K562 (cell line): ENCODE results near the gene ALS2. TPM values are rescaled to one million over a fixed set of nuclear protein-coding genes. Genes with fewer than 3 reads are reported as not detected.

Experiments used
- ATAC-seq: fragments of 200-7000 bp; cut with Tn5 transposase; 3 replicates; pipeline ENCODE4 v1.9.1; 2020; ENCODE audit warnings: moderate library complexity
- BruUV-seq: library from RNA; stranded (reverse); fragments of 400-500 nt; replicated peaks from 2 replicates; lab custom pipeline; 2021; lab: Mats Ljungman, UMichigan
- CTCF ChIA-PET: fragments of 300-600 bp; formaldehyde crosslinking; extraction: SDS; loops from one replicate; lab custom pipeline; 2021; ENCODE audit warnings: low intra/inter-chr PET ratio; lab: Yijun Ruan, JAX
- POLR2A ChIA-PET: fragments of 300-600, 350-650 bp; sonication (Branson Sonifier 250); formaldehyde crosslinking; extraction: SDS; loops from one replicate; lab custom pipeline; 2021; ENCODE audit warnings: antibody characterized with exemption, inconsistent platforms; lab: Yijun Ruan, JAX
- DNase-seq, 4 experiments: peaks; one replicate each; pipeline versions ENCODE4 v3.0.0 to v3.0.0-alpha.2; 2011 to 2018; ENCODE audit warnings: low spot score in 3 of 4, mixed read lengths in 3 of 4; ENCODE audit errors: extremely low read depth in 1 of 4
- FAIRE-seq: peaks from 2 replicates; lab custom pipeline; 2011; peaks lifted over from hg19 to GRCh38; lab: Jason Lieb, UNC
- H2AFZ ChIP-seq: 2 replicates; pipeline ENCODE4 v1.6.0; 2011; ENCODE audit warnings: low read depth, low read length, control low read depth, inconsistent platforms
- H3K27ac ChIP-seq: fragments of 200-600 bp; 3 replicates; pipeline ENCODE4 v1.8.0; 2011; ENCODE audit warnings: low read depth, mild to moderate bottlenecking, control low read depth, inconsistent platforms, low read length, moderate library complexity, mixed read lengths; ENCODE audit errors: extremely low read depth
- H3K27me3 ChIP-seq, 2 experiments: fragments of 300-600 bp in 1 of 2; 2 replicates in 1 of 2; 3 replicates in 1 of 2; pipeline versions ENCODE4 v1.6.0 to v1.8.0; 2011; ENCODE audit warnings: inconsistent platforms in 2 of 2, low read length in 2 of 2, mild to moderate bottlenecking in 1 of 2, mixed read lengths in 1 of 2, moderate library complexity in 1 of 2; ENCODE audit not compliant: control insufficient read depth in 2 of 2, insufficient read depth in 2 of 2
- H3K36me3 ChIP-seq: fragments of 300-600 bp; 3 replicates; pipeline ENCODE4 v1.8.0; 2011; ENCODE audit warnings: mild to moderate bottlenecking, low read length, inconsistent platforms; ENCODE audit not compliant: control insufficient read depth, insufficient read depth
- H3K4me1 ChIP-seq, 2 experiments: fragments of 200-600 bp in 1 of 2; replicated peaks in 1 of 2; 2 replicates in 1 of 2; 3 replicates in 1 of 2; pipeline versions ENCODE4 v1.5.1 to v1.8.0; 2011; ENCODE audit warnings: inconsistent platforms in 2 of 2, low read length in 2 of 2, mild to moderate bottlenecking in 1 of 2, mixed read lengths in 1 of 2, moderate library complexity in 1 of 2; ENCODE audit not compliant: control insufficient read depth in 2 of 2, insufficient read depth in 2 of 2
- H3K4me2 ChIP-seq: 2 replicates; pipeline ENCODE4 v1.6.1; 2011; ENCODE audit warnings: low read length, control low read depth, inconsistent platforms, mixed read lengths; ENCODE audit not compliant: insufficient read depth
- H3K4me3 ChIP-seq: fragments of 200-600 bp; sonication (generic), shearing (Covaris generic); 2 replicates; pipeline ENCODE4 v1.5.1; 2016; ENCODE audit warnings: control low read depth, inconsistent platforms
- H3K79me2 ChIP-seq: fragments of 200-600 bp; 3 replicates; pipeline ENCODE4 v1.8.0; 2011; ENCODE audit warnings: low read length, inconsistent platforms; ENCODE audit not compliant: control insufficient read depth, insufficient read depth
- H3K9ac ChIP-seq, 2 experiments: 2 replicates each; pipeline versions ENCODE4 v1.6.0 to v1.6.1; 2011; ENCODE audit warnings: low read depth in 2 of 2, low read length in 2 of 2, control low read depth in 1 of 2, inconsistent platforms in 1 of 2, mild to moderate bottlenecking in 1 of 2, mixed read lengths in 1 of 2; ENCODE audit not compliant: insufficient read depth in 1 of 2
- H3K9me1 ChIP-seq: one replicate; pipeline ENCODE4 v1.6.0; 2011; ENCODE audit warnings: inconsistent platforms, mild to moderate bottlenecking, low read length, moderate library complexity; ENCODE audit not compliant: control insufficient read depth, insufficient read depth
- H3K9me3 ChIP-seq: replicated peaks from 2 replicates; pipeline ENCODE4 v1.5.1; 2011; ENCODE audit warnings: low read depth, low read length, inconsistent platforms; ENCODE audit not compliant: control insufficient read depth, insufficient read depth
- H4K20me1 ChIP-seq: replicated peaks from 2 replicates; pipeline ENCODE4 v1.6.1; 2011; ENCODE audit warnings: low read length, inconsistent platforms, mixed read lengths; ENCODE audit not compliant: control insufficient read depth, insufficient read depth
- BCOR ChIP-seq: fragments of 450-650 bp; IDR thresholded peaks from 2 replicates; pipeline ENCODE4 v1.6.1; 2016
- CLOCK ChIP-seq: fragments of 250-450 bp; sonication (Bioruptor Pico); IDR thresholded peaks from 2 replicates; pipeline ENCODE4 v1.4.0; 2020; ENCODE audit warnings: mild to moderate bottlenecking, moderate library complexity, borderline replicate concordance
- ELK1 ChIP-seq: sonication (generic); formaldehyde crosslinking; IDR thresholded peaks from 2 replicates; pipeline ENCODE4 v1.8.1; 2022; ENCODE audit warnings: missing genetic modification reagents
- ETV1 ChIP-seq: fragments of 450-650 bp; conservative IDR thresholded peaks from 2 replicates; pipeline ENCODE4 v1.6.1; 2016; ENCODE audit warnings: missing genetic modification characterization, control low read depth, low read depth, missing compliant biosample characterization
- RCOR1 ChIP-seq, 2 experiments: IDR thresholded peaks; 2 replicates each; pipeline ENCODE4 v1.6.1; 2012; ENCODE audit warnings: low read depth in 2 of 2, low read length in 2 of 2, borderline replicate concordance in 1 of 2, improper control_type of control experiment in 1 of 2
- RNF2 ChIP-seq: sonication (generic); IDR thresholded peaks from 2 replicates; pipeline ENCODE4 v1.6.1; 2016
- WGBS: fragments of 100-300 bp; shearing (Covaris generic); methylation state at CpG from one replicate; pipeline ENCODE4 v1.1.6; 2016; ENCODE audit warnings: low coverage, mixed read lengths; ENCODE audit not compliant: insufficient coverage; ENCODE audit errors: missing lambda C conversion rate; 5-methylcytosine and 5-hydroxymethylcytosine counted together
- in situ Hi-C: fragments of 300-500 bp; cut with MboI; formaldehyde crosslinking; loops from 4 replicates; pipeline ENCODE4 v1.15.0; 2018; ENCODE audit warnings: inconsistent platforms, mixed read lengths
- intact Hi-C: fragments of 100-400 bp; cut with micrococcal nuclease; formaldehyde crosslinking; loops from 2 replicates; pipeline ENCODE4 v1.14.2; 2022
- polyA plus RNA-seq, 8 experiments: library from polyadenylated mRNA; depleted of rRNA in 4 of 8; stranded (reverse) in 5 of 8; unstranded in 3 of 8; fragments of >200 nt; fragmentation: Nextera tagmentation in 2 of 8; fragmentation: Illumina TruSeq in 1 of 8; extraction: Ambion mirVana in 2 of 8; extraction: Trizol in 1 of 8; gene quantifications; 2 replicates each; pipeline versions ENCODE4 v1.2.1 to v1.2.3, GENCODE V29; 2011 to 2014; ENCODE audit warnings: inconsistent platforms in 1 of 8, missing spikeins in 1 of 8
- total RNA-seq, 7 experiments: library from RNA; depleted of rRNA in 6 of 7; stranded (reverse); fragments of >200 nt in 6 of 7; fragmentation: Illumina TruSeq in 2 of 7; extraction: Trizol in 2 of 7; gene quantifications; 2 replicates each; pipeline versions ENCODE4 v1.2.1 to v1.2.3, GENCODE V29; 2011 to 2021; ENCODE audit warnings: low replicate concordance in 1 of 7

ALS2 gene
- total and polyA plus RNA-seq, 9 of the 15 experiments (the other 6 are each of a cell fraction or from before 2014, with no cell fraction given) = 5.2 to 17.7 (median 11.6) TPM

- no peaks in the 10 kb centered on the region for H3K9me1 ChIP-seq
- no peak overlapping the region for H3K4me3 ChIP-seq
- H3K27me3 ChIP-seq = peaks cover 0 to 12% of the 10 kb centered on the region in 2 experiments; a peak in 1 of 5 replicates
- H3K9ac ChIP-seq = no peak overlapping the region
- intact Hi-C loops = no loop called here
- H3K9me3 ChIP-seq = no peaks in the 10 kb centered on the region
- FAIRE-seq (no peak), DNase-seq (no peak)
- no peak overlapping the region for H2AFZ ChIP-seq
- TF ChIP-seq BCOR = no peak
- no peak for TF ChIP-seq RNF2
- no peak for TF ChIP-seq CLOCK
- TF ChIP-seq RCOR1 (IDR thresholded peaks at IDR 0.05; ENCODE audit: borderline replicate concordance in 1 of 2, low read depth in 2 of 2, low read length in 2 of 2) = no peak
- no peak for TF ChIP-seq ELK1 (CRISPR knock-in tag)
- no peak for TF ChIP-seq ETV1 (tag)
- TF ChIP-seq, all 486 proteins: peak for 0
- H3K4me2 ChIP-seq = no peak overlapping the region
- in situ Hi-C loops = no loop called here
- H3K4me1 ChIP-seq = no peaks in the 10 kb centered on the region
- H4K20me1 ChIP-seq = no peaks in the 10 kb centered on the region
- H3K36me3 ChIP-seq = no peaks in the 10 kb centered on the region
- no peak for ATAC-seq
- WGBS = 0% methylated on average over 4 of the region's 6 CpGs
- CTCF ChIA-PET = no interaction called here
- POLR2A ChIA-PET = interaction anchor here (0.6 to 1.1 kb wide), 2 partner anchors 11 to 138 kb away, joined by 5 read pairs; no protein-coding TSS in a partner anchor
- no peaks in the 10 kb centered on the region for H3K79me2 ChIP-seq
- BruUV-seq = no TSS peak
- no peak overlapping the region for H3K27ac ChIP-seq
Measured at GRCh38 chr2:201678401-201678800, 102.3 kb downstream of the ALS2 start.
